ENCODE data around the gene SUGCT.
"Not testable (repeated sequence)": the region's sequence is repeated elsewhere in the genome, so short reads cannot be mapped to it uniquely, and the experiment has no call there.

SUGCT gene

GRCh38 chr7:40205992-40206391 lies 71.2 kb downstream of the SUGCT start:
- no peak for TF ChIP-seq CTCF (IDR thresholded peaks at IDR 0.05; ENCODE audit: control insufficient read depth, extremely low read depth, insufficient read depth)
- DNase-seq (ENCODE audit: low read depth), result no peak
- H3K4me3 ChIP-seq (ENCODE audit: low read depth, low read length), result no peak overlapping the region

GRCh38 chr7:40211276-40212003 lies 76.6 kb downstream of the SUGCT start:
- DNase-seq (ENCODE audit: low read depth), result no peak
- TF ChIP-seq CTCF (IDR thresholded peaks at IDR 0.05; ENCODE audit: control insufficient read depth, extremely low read depth, insufficient read depth), result no peak
- H3K4me3 ChIP-seq (ENCODE audit: low read depth, low read length), result no peak overlapping the region

- no peak overlapping the region for H3K4me3 ChIP-seq (ENCODE audit: low read depth, low read length)
- DNase-seq (ENCODE audit: low read depth), result no peak
- TF ChIP-seq CTCF (IDR thresholded peaks at IDR 0.05; ENCODE audit: control insufficient read depth, extremely low read depth, insufficient read depth), result no peak
Measured at GRCh38 chr7:40213291-40213690, 78.5 kb downstream of the SUGCT start.

- no peak overlapping the region for H3K4me3 ChIP-seq (ENCODE audit: low read depth, low read length)
- TF ChIP-seq CTCF (IDR thresholded peaks at IDR 0.05; ENCODE audit: control insufficient read depth, extremely low read depth, insufficient read depth), result no peak
Measured at GRCh38 chr7:40213856-40214255, 79.1 kb downstream of the SUGCT start.

GRCh38 chr7:40218612-40219011 lies 83.8 kb downstream of the SUGCT start:
- H3K4me3 ChIP-seq (ENCODE audit: low read depth, low read length); DNase-seq (ENCODE audit: low read depth): not testable (repeated sequence)

More at GRCh38 chr7:40213856-40214255, 79.1 kb downstream of the SUGCT start:
- DNase-seq (ENCODE audit: low read depth), result no peak

GRCh38 chr7:40219917-40220316 lies 85.1 kb downstream of the SUGCT start:
- DNase-seq (ENCODE audit: low read depth), result no peak
- TF ChIP-seq CTCF (IDR thresholded peaks at IDR 0.05; ENCODE audit: control insufficient read depth, extremely low read depth, insufficient read depth), result no peak
- H3K4me3 ChIP-seq (ENCODE audit: low read depth, low read length), result no peak overlapping the region

- no peak for DNase-seq (ENCODE audit: low read depth)
- no peak for TF ChIP-seq CTCF (IDR thresholded peaks at IDR 0.05; ENCODE audit: control insufficient read depth, extremely low read depth, insufficient read depth)
- H3K4me3 ChIP-seq (ENCODE audit: low read depth, low read length), result no peak overlapping the region
Measured at GRCh38 chr7:40220421-40220911, 85.7 kb downstream of the SUGCT start.

Data from LNCaP clone FGC (cell line).